ENCODE results near the gene TRAPPC8. TPM values are rescaled to one million over a fixed set of nuclear protein-coding genes. Genes with fewer than 3 reads are reported as not detected.

Gene TRAPPC8
- total and polyA plus RNA-seq, 2 of the 13 experiments (the other 11 are each of a cell fraction or from before 2014, with no cell fraction given) = 34.6 to 50.8 TPM

GRCh38 chr18:31942999-31943877 lies at the start of gene TRAPPC8 (continued):
- TF ChIP-seq ZNF34 (CRISPR knock-in tag; IDR thresholded peaks at IDR 0.05; ENCODE audit: borderline replicate concordance) (0 out of 2 replicates have a peak, but pooled peaks have one; percentile 36), ZBED4 (CRISPR knock-in tag; IDR thresholded peaks at IDR 0.05; ENCODE audit: borderline replicate concordance) (0 out of 2 replicates have a peak, but pooled peaks have one; percentile 6), HNRNPK (IDR thresholded peaks at IDR 0.05; ENCODE audit: low read depth, low read length, poor library complexity, severe bottlenecking) (no peak), ZNF230 (CRISPR knock-in tag; IDR thresholded peaks at IDR 0.05) (no peak), MTF2 (CRISPR knock-in tag; IDR thresholded peaks at IDR 0.05; ENCODE audit: borderline replicate concordance) (no peak), SIN3B (IDR thresholded peaks at IDR 0.05; ENCODE audit: low read length) (peak; percentile 78), HIVEP1 (CRISPR knock-in tag; IDR thresholded peaks at IDR 0.05) (no peak), IRF2 (CRISPR knock-in tag; IDR thresholded peaks at IDR 0.05) (peak; percentile 47), AKAP8 (CRISPR knock-in tag; IDR thresholded peaks at IDR 0.05) (0 out of 2 replicates have a peak, but pooled peaks have one; percentile 36), ZBTB3 (CRISPR knock-in tag; IDR thresholded peaks at IDR 0.05; ENCODE audit: borderline replicate concordance, low read depth) (no peak), CREBL2 (CRISPR knock-in tag; IDR thresholded peaks at IDR 0.05; ENCODE audit: borderline replicate concordance) (no peak), BRD4 (CRISPR knock-in tag; IDR thresholded peaks at IDR 0.05) (0 out of 2 replicates have a peak, but pooled peaks have one; percentile 19), FOXC1 (CRISPR knock-in tag; IDR thresholded peaks at IDR 0.05; ENCODE audit: borderline replicate concordance) (peak; percentile 52; the same call in 1 of the 2 replicates), HOXD1 (CRISPR knock-in tag; IDR thresholded peaks at IDR 0.05) (no peak), ZNF160 (CRISPR knock-in tag; IDR thresholded peaks at IDR 0.05) (no peak), MLX (CRISPR knock-in tag; IDR thresholded peaks at IDR 0.05) (no peak), ZMYM2 (CRISPR knock-in tag; IDR thresholded peaks at IDR 0.05) (no peak), SATB2 (CRISPR knock-in tag; IDR thresholded peaks at IDR 0.05) (peak; percentile 72; the same call in 1 of the 2 replicates), ZFY (CRISPR knock-in tag; IDR thresholded peaks at IDR 0.05) (peak; percentile 91)
